ENCODE results near the gene SLC22A1.

DNA sequence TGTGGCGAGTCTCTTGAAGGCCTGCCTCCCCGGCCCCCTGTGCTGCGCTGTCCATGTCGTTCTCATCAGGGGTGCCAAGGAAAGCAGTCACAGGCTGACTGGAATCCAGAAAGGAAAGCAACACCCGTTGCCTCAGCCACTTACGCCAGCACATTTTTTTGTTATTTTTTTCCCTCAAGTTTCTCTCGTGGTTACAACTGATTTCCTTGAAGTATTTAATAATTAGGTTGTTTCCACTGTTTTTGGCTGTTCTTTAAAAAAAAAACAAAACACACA is 17.9 kb upstream of the SLC22A1 start:
- TF ChIP-seq EZH2 (IDR thresholded peaks at IDR 0.05; ENCODE audit: insufficient read depth, low read length): no peak
- TF ChIP-seq CTCF (IDR thresholded peaks at IDR 0.05; ENCODE audit: insufficient read depth, low read depth, low read length): no peak

Measured in astrocyte (in vitro differentiated cells and primary cell).